ENCODE results near the gene STAB2. TPM values are rescaled to one million over a fixed set of nuclear protein-coding genes. Genes with fewer than 3 reads are reported as not detected.

STAB2 gene
- total and polyA plus RNA-seq, 2 of the 4 experiments (the other 2 are of a cell fraction), result not detected

DNA sequence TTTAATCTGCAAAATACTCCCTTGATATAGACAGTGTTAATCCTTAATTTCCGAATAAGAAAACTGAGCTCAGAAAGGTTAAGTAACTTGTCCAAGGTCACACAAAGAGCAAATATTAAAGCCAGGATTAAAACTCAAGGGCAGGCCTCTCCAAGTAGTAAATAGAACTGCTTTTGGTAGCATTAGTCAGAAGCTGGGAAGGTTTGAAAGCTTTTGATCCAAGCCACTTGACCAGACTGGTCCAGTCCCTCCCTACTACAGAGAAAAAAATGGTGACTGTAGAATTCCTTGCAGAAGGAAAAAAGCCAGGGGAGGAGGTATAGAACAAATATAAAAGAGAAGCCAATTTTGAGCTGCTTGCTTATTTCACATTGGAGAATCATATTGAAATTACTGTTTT is 142.4 kb downstream of the STAB2 start:
- Histone ChIP-seq H3K27me3 (ENCODE audit: control insufficient read depth, insufficient read depth, low read length) (peaks cover 1% of the 10 kb centered on the region), H3K4me2 (ENCODE audit: low read depth, low read length) (no peak overlapping the region), H3K23ac (ENCODE audit: low read depth, low read length) (no peak overlapping the region), H2BK20ac (ENCODE audit: low read depth, low read length) (no peak overlapping the region), H4K20me1 (ENCODE audit: insufficient read depth, low read length) (no peaks in the 10 kb centered on the region), H3K9me3 (ENCODE audit: control insufficient read depth, insufficient read depth, low read length) (no peaks in the 10 kb centered on the region; the same call in 1 of the 2 replicates), H2BK15ac (ENCODE audit: low read depth, low read length) (no peak overlapping the region), H2AK9ac (replicated peaks; ENCODE audit: low read depth, low read length, poor library complexity) (no peak overlapping the region), H3K9ac (ENCODE audit: low read depth, low read length) (no peak overlapping the region), H4K8ac (ENCODE audit: low read depth in 2 of 2, low read length in 2 of 2) (no peak overlapping the region), H2AK5ac (ENCODE audit: low read depth, low read length) (no peak overlapping the region), H4K5ac (ENCODE audit: low read depth, low read length) (no peak overlapping the region), H4K91ac (ENCODE audit: insufficient read depth, low read depth, low read length) (no peak overlapping the region), H3K18ac (ENCODE audit: low read depth, low read length) (no peak overlapping the region), H3K14ac (replicated peaks; ENCODE audit: low read depth, low read length) (no peak overlapping the region), H3K4me1 (ENCODE audit: control insufficient read depth, insufficient read depth, low read length) (no peaks in the 10 kb centered on the region), H2BK5ac (ENCODE audit: low read depth, low read length, poor library complexity, severe bottlenecking) (no peak overlapping the region), H3K79me1 (ENCODE audit: low read depth in 1 of 2, low read length in 2 of 2) (no peaks in the 10 kb centered on the region), H3K4ac (ENCODE audit: low read depth, low read length) (no peak overlapping the region), H3K36me3 (ENCODE audit: control insufficient read depth, insufficient read depth, low read length) (no peaks in the 10 kb centered on the region), H2AFZ (replicated peaks; ENCODE audit: low read length, poor library complexity) (no peak overlapping the region), H3K9me1 (ENCODE audit: insufficient read depth, low read length) (no peaks in the 10 kb centered on the region; the same call in 1 of the 2 replicates), H3K4me3 (ENCODE audit: insufficient read depth, low read depth, low read length) (no peak overlapping the region), H2BK120ac (ENCODE audit: low read depth, low read length) (no peak overlapping the region), H3K56ac (ENCODE audit: extremely low read depth, insufficient read depth, low read length) (no peak overlapping the region), H3K27ac (ENCODE audit: insufficient read depth, low read length) (no peak overlapping the region)
- in situ Hi-C loops (cut with MboI; ENCODE audit: low sequenced_read_pairs) (no loop called here), intact Hi-C loops (cut with micrococcal nuclease) (no loop called here), dilution Hi-C loops (cut with HindIII; ENCODE audit: low sequenced_read_pairs, unreplicated experiment) (no loop called here)
- ChIA-PET POLR2A (ENCODE audit: unreplicated experiment) (no interaction called here), CTCF (no interaction called here)
- no peak for TF ChIP-seq MAZ (IDR thresholded peaks at IDR 0.05; ENCODE audit: borderline replicate concordance, low read depth, low read length)
- TF ChIP-seq CEBPB (IDR thresholded peaks at IDR 0.05; ENCODE audit: low read depth, low read length), result no peak
- TF ChIP-seq SMC3 (IDR thresholded peaks at IDR 0.05; ENCODE audit: low read depth, low read length), result no peak
- TF ChIP-seq MAFK (IDR thresholded peaks at IDR 0.05; ENCODE audit: low read depth, low read length), result no peak
- TF ChIP-seq RAD21 (IDR thresholded peaks at IDR 0.05; ENCODE audit: low read length), result no peak
- no peak for TF ChIP-seq RFX5 (IDR thresholded peaks at IDR 0.05; ENCODE audit: low read depth, low read length)
- no peak for TF ChIP-seq NFE2L2 (IDR thresholded peaks at IDR 0.05; ENCODE audit: low read depth, low read length)
- ATAC-seq (ENCODE audit: low read depth) (no peak), DNase-seq (no peak)
- no TSS peak for BruUV-seq (replicated peaks)
- WGBS, 2 experiments (ENCODE audit: extremely low coverage in 2 of 2, insufficient read length in 1 of 2), result no CpG with 5 or more reads among the region's 1 CpG
